GM20000 (cell line): ENCODE data around the gene DCXR.

Experiments used
- DNase-seq: peaks from one replicate; pipeline ENCODE4 v3.0.0; 2012; ENCODE audit warnings: low spot score
- CTCF ChIP-seq: IDR thresholded peaks from 2 replicates; pipeline ENCODE4 v1.5.1; 2012; ENCODE audit warnings: mild to moderate bottlenecking, control low read depth; ENCODE audit errors: extremely low read depth, missing control alignments

DCXR gene

GRCh38 chr17:82065638-82066303 lies 28.3 kb upstream of the DCXR start, which contains the start of gene DUS1L:
DUS1L (minus strand) TSS chr17:82065804; CDS start chr17:82065059, 745 bp downstream.
- DNase-seq: peak; percentile 97
- no peak for TF ChIP-seq CTCF

- TF ChIP-seq CTCF: no peak
- DNase-seq: no peak
Measured at GRCh38 chr17:82065193-82065637, 27.7 kb upstream of the DCXR start.

- DNase-seq: no peak
- no peak for TF ChIP-seq CTCF
Measured at GRCh38 chr17:82064433-82065192, 27.1 kb upstream of the DCXR start.

GRCh38 chr17:82063424-82064415 lies 26.2 kb upstream of the DCXR start:
- DNase-seq: no peak
- TF ChIP-seq CTCF: no peak

GRCh38 chr17:82062984-82063368 lies 25.5 kb upstream of the DCXR start:
- TF ChIP-seq CTCF: no peak
- DNase-seq: no peak

GRCh38 chr17:82062076-82062983 lies 24.8 kb upstream of the DCXR start:
- TF ChIP-seq CTCF: no peak

More at GRCh38 chr17:82062076-82062983, 24.8 kb upstream of the DCXR start:
- no peak for DNase-seq
